GM13977 (cell line): Measurements from ENCODE around the gene TBC1D22A.

ENCODE experiments used
- DNase-seq: peaks from one replicate; pipeline ENCODE4 v3.0.0; 2012; ENCODE audit warnings: low spot score
- CTCF ChIP-seq: IDR thresholded peaks from 2 replicates; pipeline ENCODE4 v1.5.1; 2012; ENCODE audit warnings: mild to moderate bottlenecking, control low read depth; ENCODE audit not compliant: insufficient read depth; ENCODE audit errors: extremely low read depth, missing control alignments
- in situ Hi-C: fragments of 300-500 bp; cut with MboI; formaldehyde crosslinking; loops from one replicate; pipeline ENCODE4 v1.12.0; 2022; ENCODE audit warnings: low sequenced_read_pairs, low pct_unique_long_range_greater_than_20kb, mixed read lengths, inconsistent platforms; ENCODE audit not compliant: unreplicated experiment

The TBC1D22A gene

DNA sequence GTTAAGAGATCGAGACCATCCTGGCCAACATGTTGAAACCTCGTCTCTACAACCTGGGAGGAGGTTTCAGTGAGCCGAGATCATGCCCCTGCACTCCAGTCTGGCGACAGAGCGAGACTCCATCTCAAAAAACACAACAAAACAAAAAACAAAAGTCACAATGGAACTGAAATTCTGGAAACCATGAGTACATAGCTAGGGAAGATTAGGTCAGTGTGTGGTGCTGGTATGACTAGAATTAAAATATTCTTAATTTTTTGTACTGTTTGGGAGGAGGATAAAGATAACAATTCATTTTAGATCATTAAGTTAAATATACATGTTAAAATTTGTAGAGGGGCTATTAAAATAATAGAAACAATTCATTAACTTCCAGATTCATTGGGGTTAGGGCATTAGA, 344.4 kb downstream of the TBC1D22A start:
- in situ Hi-C loops = no loop called here
- no peak for DNase-seq
- TF ChIP-seq CTCF = no peak

GRCh38 chr22:47107431-47107830, 345.0 kb downstream of the TBC1D22A start:
- no peak for TF ChIP-seq CTCF
- in situ Hi-C loops = no loop called here
- no peak for DNase-seq

GRCh38 chr22:47110817-47111443, 348.5 kb downstream of the TBC1D22A start:
- no peak for TF ChIP-seq CTCF
- in situ Hi-C loops = no loop called here
- DNase-seq = no peak

- in situ Hi-C loops = no loop called here
- no peak for TF ChIP-seq CTCF
- no peak for DNase-seq
Measured at GRCh38 chr22:47111626-47112581, 349.5 kb downstream of the TBC1D22A start.

GRCh38 chr22:47112582-47112965, 350.1 kb downstream of the TBC1D22A start:
- TF ChIP-seq CTCF = no peak
- no peak for DNase-seq
- in situ Hi-C loops = no loop called here

DNA sequence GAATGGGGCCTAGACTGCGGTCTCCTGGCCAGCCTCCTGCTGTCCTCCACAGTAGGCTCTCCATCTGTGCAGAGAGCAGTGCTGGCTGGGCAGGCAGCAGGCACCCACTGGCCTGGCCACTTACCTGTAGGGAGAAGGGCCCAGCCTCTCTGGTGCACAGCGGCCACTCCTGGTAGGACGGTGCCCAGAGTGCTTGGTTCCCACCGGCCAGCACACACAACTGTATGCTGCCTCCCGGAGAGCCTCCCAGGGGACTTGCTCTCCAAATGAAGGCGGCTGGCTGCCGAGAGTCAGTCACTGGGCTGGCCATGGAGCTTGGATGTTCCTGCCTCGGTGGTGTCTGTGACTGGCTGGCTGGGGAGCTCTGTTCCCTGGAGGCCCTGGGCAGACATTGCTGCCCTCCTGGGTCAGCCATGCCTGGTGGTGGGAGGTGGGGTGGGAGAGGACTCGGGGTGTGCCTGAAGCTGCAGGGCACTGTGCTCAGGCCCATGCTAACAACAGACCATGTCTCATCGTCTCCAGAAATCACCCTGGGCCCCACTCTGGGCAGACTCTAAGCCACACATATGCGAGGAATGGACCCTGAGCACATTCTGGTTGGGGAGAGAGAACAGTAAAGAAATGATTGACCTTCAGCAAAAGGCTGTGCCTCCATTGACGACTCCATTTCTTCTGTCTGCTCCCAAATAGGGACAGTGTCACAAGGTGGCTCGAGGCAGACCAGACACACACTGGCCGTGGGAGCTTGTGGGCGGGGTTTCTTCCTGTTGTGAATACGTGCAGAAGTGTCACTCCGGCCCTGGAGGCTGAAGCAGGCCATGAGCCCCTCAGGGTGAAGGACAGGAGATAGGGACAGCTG, 350.8 kb downstream of the TBC1D22A start:
- no peak for TF ChIP-seq CTCF
- in situ Hi-C loops = no loop called here
- DNase-seq = no peak
